ENCODE results near the gene GADL1. TPM values are rescaled to one million over a fixed set of nuclear protein-coding genes. Genes with fewer than 3 reads are reported as not detected.

GADL1 gene
- total and polyA plus RNA-seq, 2 experiments from 2014 or later = 0.13 TPM; not detected in 1

DNA sequence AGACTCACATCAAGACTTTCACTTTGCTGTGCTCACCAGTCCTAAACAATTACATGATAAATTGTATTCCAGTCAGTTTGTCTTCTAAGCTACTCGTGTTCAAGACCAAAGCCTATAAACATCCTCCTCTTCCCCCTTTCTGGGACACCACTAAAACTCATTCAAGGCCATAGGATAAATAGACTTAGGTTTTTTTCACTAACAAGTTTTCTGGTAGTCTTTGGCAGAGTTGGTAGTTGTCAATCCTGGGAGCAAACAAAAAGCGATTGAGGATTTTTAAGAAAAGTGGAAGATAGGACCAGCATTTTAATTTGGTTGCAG is 173.2 kb downstream of the GADL1 start:
- H3K4me2 ChIP-seq = peak overlapping the region; percentile 49
- TF ChIP-seq EZH2phosphoT487 (IDR thresholded peaks at IDR 0.05; ENCODE audit: low read depth, severe bottlenecking, unreplicated experiment) = no peak
- TF ChIP-seq EZH2 (IDR thresholded peaks at IDR 0.05; ENCODE audit: borderline replicate concordance) = no peak
- no peak overlapping the region for H3K4me3 ChIP-seq
- no peaks in the 10 kb centered on the region for H3K9me2 ChIP-seq (replicated peaks; ENCODE audit: insufficient read depth)
- no peak for DNase-seq (ENCODE audit: low spot score)
- no peaks in the 10 kb centered on the region for H3K9me3 ChIP-seq (ENCODE audit: low read depth)
- WGBS (ENCODE audit: low lambda C conversion rate, missing lambda C conversion rate) = 20% methylated on average over 2 of the region's 2 CpGs
- H3K36me3 ChIP-seq (replicated peaks; ENCODE audit: insufficient read depth, low read depth) = no peaks in the 10 kb centered on the region
- H4K20me1 ChIP-seq (ENCODE audit: insufficient read depth, poor library complexity, severe bottlenecking) = no peaks in the 10 kb centered on the region
- no peaks in the 10 kb centered on the region for H3K27me3 ChIP-seq
- H2AFZ ChIP-seq = no peak overlapping the region
- H3K79me2 ChIP-seq = no peaks in the 10 kb centered on the region
- peak overlapping the region; percentile 45 for H3K27ac ChIP-seq
- peaks cover 15% of the 10 kb centered on the region for H3K4me1 ChIP-seq (ENCODE audit: insufficient read depth)

DNA sequence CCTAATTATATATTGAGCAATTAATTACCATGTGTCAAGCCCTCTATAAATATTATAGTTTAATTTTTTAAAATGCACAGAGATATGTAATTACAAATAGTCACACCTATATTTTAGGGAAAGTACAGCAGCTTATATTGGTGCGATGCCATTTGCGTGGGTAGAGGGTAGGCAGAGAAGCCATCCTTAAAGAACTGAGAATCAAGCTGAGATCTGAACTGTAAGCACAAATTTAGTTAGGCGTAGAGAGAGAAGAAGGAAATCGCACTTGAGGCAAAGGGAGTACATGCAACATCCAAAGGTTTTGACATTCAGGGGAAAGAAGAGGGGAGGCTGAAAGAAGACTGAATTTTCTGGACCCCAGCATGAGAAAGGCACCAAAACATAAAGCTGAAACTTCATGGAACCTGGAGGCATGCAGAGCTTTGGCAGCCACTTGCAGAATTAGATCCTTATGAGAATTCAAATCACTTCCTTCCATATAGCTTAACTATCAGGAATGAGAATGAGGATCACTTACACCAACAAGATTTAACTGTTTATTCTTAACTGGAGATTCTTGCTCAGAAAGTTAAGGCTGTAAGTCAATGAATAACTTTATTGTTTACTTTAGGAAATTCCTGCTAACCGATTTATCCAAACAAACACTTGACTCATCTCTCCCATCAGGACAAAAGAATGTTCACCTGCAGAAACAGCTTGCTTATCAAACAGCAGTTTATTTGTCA is 173.7 kb downstream of the GADL1 start:
- WGBS (ENCODE audit: low lambda C conversion rate, missing lambda C conversion rate) = 64% methylated on average over 5 of the region's 5 CpGs

DNA sequence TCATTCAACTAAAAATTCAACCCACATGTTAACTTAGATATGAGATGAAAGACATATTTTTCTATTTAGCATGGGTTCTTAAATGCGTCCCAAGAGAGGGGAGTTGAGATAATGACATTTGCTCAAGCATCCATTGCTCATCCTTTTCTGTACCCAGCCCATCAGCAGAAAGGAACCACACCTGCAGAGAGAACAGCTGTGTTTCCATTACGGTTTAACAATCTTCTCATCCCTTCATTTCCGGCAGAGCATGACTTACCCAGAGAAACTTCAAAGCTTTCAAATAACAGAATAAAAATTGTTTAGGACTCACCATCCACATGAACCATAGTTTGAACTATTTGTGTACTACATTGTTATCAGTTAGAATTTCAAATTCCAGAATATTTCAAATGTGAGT is 174.9 kb downstream of the GADL1 start:
- 92% methylated on average over 3 of the region's 3 CpGs for WGBS (ENCODE audit: low lambda C conversion rate, missing lambda C conversion rate)
- Histone ChIP-seq H3K9me2 (replicated peaks; ENCODE audit: insufficient read depth) (no peaks in the 10 kb centered on the region), H3K79me2 (no peaks in the 10 kb centered on the region), H3K27ac (no peak overlapping the region), H3K36me3 (replicated peaks; ENCODE audit: insufficient read depth, low read depth) (no peaks in the 10 kb centered on the region), H3K27me3 (no peaks in the 10 kb centered on the region), H3K4me2 (no peak overlapping the region), H3K9me3 (ENCODE audit: low read depth) (no peaks in the 10 kb centered on the region), H3K4me3 (no peak overlapping the region), H4K20me1 (ENCODE audit: insufficient read depth, poor library complexity, severe bottlenecking) (no peaks in the 10 kb centered on the region), H2AFZ (no peak overlapping the region), H3K4me1 (ENCODE audit: insufficient read depth) (peaks cover 15% of the 10 kb centered on the region)
- no peak for DNase-seq (ENCODE audit: low spot score)
- TF ChIP-seq EZH2phosphoT487 (IDR thresholded peaks at IDR 0.05; ENCODE audit: low read depth, severe bottlenecking, unreplicated experiment) (no peak), EZH2 (IDR thresholded peaks at IDR 0.05; ENCODE audit: borderline replicate concordance) (no peak)
- TF ChIP-seq, protein P1, sequence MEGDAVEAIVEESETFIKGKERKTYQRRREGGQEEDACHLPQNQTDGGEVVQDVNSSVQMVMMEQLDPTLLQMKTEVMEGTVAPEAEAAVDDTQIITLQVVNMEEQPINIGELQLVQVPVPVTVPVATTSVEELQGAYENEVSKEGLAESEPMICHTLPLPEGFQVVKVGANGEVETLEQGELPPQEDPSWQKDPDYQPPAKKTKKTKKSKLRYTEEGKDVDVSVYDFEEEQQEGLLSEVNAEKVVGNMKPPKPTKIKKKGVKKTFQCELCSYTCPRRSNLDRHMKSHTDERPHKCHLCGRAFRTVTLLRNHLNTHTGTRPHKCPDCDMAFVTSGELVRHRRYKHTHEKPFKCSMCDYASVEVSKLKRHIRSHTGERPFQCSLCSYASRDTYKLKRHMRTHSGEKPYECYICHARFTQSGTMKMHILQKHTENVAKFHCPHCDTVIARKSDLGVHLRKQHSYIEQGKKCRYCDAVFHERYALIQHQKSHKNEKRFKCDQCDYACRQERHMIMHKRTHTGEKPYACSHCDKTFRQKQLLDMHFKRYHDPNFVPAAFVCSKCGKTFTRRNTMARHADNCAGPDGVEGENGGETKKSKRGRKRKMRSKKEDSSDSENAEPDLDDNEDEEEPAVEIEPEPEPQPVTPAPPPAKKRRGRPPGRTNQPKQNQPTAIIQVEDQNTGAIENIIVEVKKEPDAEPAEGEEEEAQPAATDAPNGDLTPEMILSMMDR (IDR thresholded peaks at IDR 0.05; ENCODE audit: poor library complexity) = no peak

More for the DNA sequence above, 173.7 kb downstream of the GADL1 start:
- peak overlapping the region; percentile 49 for H3K4me2 ChIP-seq
- peaks cover 15% of the 10 kb centered on the region for H3K4me1 ChIP-seq (ENCODE audit: insufficient read depth)
- no peak overlapping the region for H2AFZ ChIP-seq
- TF ChIP-seq EZH2phosphoT487 (IDR thresholded peaks at IDR 0.05; ENCODE audit: low read depth, severe bottlenecking, unreplicated experiment) (peak; percentile 33), EZH2 (IDR thresholded peaks at IDR 0.05; ENCODE audit: borderline replicate concordance) (no peak)
- TF ChIP-seq, protein P1 (IDR thresholded peaks at IDR 0.05; ENCODE audit: poor library complexity) = no peak
- DNase-seq (ENCODE audit: low spot score) = peak; percentile 37
- H3K9me2 ChIP-seq (replicated peaks; ENCODE audit: insufficient read depth) = no peaks in the 10 kb centered on the region
- no peak overlapping the region for H3K4me3 ChIP-seq
- no peaks in the 10 kb centered on the region for H4K20me1 ChIP-seq (ENCODE audit: insufficient read depth, poor library complexity, severe bottlenecking)
- H3K27ac ChIP-seq = peak overlapping the region; percentile 27
- H3K36me3 ChIP-seq (replicated peaks; ENCODE audit: insufficient read depth, low read depth) = no peaks in the 10 kb centered on the region
- no peaks in the 10 kb centered on the region for H3K27me3 ChIP-seq
- H3K9me3 ChIP-seq (ENCODE audit: low read depth) = no peaks in the 10 kb centered on the region
- no peaks in the 10 kb centered on the region for H3K79me2 ChIP-seq

DNA sequence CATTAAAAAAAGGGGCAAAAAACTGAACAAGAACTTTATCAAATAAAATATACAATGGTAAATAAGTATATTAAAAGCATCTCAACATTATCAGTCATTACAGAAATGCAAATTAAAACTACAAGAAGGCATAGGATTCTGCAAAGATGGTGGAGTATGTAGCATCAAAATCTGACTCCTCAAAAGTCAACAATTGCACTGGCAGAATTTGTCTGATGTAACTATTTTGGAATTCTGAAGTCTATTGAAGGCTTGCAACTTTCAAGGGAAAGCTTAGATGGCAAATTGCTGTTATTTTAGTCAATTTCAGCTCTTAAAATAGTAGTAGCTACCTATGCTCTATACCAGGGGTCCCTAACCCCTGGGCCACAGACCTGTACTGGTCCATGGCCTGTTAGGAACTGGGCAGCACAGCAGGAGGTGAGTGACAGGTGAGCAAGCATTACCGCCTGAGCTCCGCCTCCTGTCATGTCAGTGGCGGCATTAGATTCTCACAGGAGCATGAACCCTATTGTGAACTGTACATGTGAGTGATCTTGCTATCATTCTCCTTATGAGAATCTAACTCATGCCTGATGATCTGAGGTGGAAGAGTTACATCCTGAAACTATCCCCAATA is 180.5 kb downstream of the GADL1 start:
- Histone ChIP-seq H3K9me3 (ENCODE audit: low read depth) (no peaks in the 10 kb centered on the region), H3K4me3 (no peak overlapping the region), H2AFZ (no peak overlapping the region), H3K79me2 (no peaks in the 10 kb centered on the region), H3K4me1 (ENCODE audit: insufficient read depth) (peaks cover 7% of the 10 kb centered on the region), H3K27ac (no peak overlapping the region), H4K20me1 (ENCODE audit: insufficient read depth, poor library complexity, severe bottlenecking) (no peaks in the 10 kb centered on the region), H3K4me2 (no peak overlapping the region), H3K36me3 (replicated peaks; ENCODE audit: insufficient read depth, low read depth) (no peaks in the 10 kb centered on the region), H3K27me3 (no peaks in the 10 kb centered on the region), H3K9me2 (replicated peaks; ENCODE audit: insufficient read depth) (no peaks in the 10 kb centered on the region)
- TF ChIP-seq EZH2phosphoT487 (IDR thresholded peaks at IDR 0.05; ENCODE audit: low read depth, severe bottlenecking, unreplicated experiment) (no peak), EZH2 (IDR thresholded peaks at IDR 0.05; ENCODE audit: borderline replicate concordance) (no peak)
- TF ChIP-seq, protein P1 (IDR thresholded peaks at IDR 0.05; ENCODE audit: poor library complexity) = no peak
- no peak for DNase-seq (ENCODE audit: low spot score)
- WGBS (ENCODE audit: low lambda C conversion rate, missing lambda C conversion rate) = 98% methylated on average over 3 of the region's 3 CpGs

Data from hepatocyte (in vitro differentiated cells).